SIG-M5 treated with dmso at 0.1 percent for 504 hours (cell line): ENCODE measurements around the gene TBL1Y.
"Not testable (repeated sequence)": the region's sequence is repeated elsewhere in the genome, so short reads cannot be mapped to it uniquely, and the experiment has no call there.

Experiments used
- DNase-seq: peaks from one replicate; lab custom pipeline; 2025; ENCODE audit not compliant: unreplicated experiment; lab: John Stamatoyannopoulos, UW

Gene TBL1Y

DNA sequence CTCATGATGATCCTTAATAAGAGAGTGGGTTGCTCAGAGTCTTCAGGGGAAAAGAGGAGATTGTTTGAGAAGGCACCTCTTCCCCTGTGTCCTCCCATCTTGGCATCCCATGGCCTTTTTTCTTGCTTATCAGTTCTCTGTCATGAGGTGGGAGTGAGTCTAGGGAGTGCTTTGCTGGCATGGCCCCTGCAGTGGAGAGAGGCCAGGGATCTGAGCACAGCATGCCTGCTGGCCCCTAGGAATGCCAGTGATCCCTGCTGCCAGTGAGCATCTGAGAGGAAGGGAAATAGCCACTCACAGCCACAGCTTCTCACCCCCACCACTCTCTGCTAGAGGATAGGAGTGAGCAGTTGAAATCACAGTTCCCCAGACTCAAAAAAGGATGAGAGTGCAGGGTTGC, 168.2 kb downstream of the TBL1Y start:
- no peak for DNase-seq

GRCh38 chrY:7080548-7080947, 170.1 kb downstream of the TBL1Y start:
- DNase-seq, result not testable (repeated sequence)

DNA sequence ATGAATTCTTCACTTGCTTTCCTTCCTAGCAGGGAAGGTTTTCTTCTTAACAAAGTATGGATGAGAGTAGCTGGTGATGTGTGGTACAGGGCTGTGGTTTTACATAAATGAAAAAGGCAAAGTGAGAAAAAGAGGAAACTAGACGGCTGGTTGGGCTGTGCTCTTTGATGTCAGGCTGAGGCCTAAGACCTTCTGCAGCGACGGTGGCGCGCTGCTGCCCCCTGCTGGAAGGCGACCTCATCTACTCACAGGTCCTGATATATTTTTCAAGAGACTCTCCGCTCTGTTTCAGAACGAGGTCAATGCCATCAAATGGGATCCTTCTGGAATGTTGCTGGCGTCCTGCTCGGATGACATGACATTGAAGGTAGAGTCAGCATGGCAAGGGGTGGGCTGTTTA, 175.1 kb downstream of the TBL1Y start:
- no peak for DNase-seq

DNA sequence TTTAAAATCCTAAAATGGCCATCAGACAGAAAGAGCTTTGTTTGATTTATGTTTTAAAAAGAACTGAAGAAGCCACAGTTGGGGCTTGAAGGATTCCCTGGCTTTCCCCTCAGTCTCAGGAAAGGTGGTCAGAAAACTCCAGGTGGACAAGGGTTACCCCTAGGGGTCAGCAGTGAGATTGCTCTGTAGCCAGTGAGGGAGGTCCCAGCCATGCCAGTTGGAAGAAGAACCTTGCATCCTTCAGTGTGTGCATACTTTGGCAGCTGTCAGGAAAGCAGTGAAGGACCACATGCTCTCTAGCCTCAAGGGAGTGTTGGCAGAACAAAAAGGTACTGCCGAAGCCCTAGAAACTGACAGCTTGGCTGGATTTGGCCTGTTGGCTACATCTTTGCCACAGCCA, 182.3 kb downstream of the TBL1Y start:
- DNase-seq, result no peak

GRCh38 chrY:7094365-7094764, 183.9 kb downstream of the TBL1Y start:
- no peak for DNase-seq

DNA sequence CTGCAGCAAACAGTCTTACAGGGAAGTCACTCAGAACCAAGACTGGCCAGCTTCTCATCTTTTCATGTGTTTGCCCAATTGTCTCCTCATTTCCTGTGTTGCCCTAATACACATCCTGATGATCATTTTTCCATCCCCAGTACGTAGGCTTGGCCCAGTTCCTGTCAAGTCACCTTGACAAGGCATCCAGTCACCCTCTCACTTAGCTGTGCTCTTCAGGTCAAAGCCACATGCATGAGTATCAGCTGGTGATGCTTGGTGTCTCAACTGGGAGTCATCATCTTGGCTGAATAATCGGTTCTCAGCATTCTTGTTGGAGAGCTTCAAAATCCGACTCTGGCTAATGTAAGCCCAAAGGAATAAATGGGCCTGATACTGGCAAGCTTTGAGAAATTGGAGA, 186.5 kb downstream of the TBL1Y start:
- no peak for DNase-seq

DNA sequence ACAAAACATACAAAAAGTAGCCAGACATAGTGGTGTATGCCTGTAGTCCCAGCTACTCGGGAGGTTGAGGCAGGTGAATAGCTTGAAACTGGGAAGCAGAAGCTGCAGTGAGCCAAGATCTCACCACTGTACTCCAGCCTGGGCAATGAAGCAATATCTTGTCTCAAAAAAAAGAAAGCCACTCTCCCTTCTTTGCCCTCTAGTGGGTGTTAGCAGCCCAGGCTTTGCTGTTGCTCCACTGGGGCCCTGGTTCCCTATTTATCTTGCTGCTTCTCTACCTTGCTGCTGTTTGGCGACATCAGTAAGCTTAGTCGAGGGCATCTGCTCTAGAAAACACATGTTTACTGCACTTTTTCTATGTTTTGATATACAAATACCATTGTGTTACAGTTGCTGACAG, 189.2 kb downstream of the TBL1Y start:
- DNase-seq, result no peak

DNA sequence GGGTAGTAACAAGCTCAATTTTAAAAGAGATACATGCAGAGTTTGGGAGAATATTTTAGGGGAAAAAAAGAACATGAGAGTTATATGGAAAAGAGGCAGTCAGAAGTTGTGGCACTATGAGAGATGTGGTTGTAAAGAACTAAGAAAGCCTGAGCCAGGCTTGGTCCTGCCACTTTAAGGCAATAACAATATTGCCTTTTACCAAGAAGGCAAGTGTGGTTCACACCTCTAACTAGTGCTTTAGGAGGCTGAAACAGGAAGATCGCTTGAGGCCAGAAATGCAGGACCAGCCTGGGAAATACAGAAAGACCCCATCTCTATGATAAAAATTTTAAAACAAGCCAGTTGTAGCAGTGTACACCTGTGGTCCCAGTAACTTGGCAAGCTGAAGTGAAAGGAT, 192.2 kb downstream of the TBL1Y start:
- no peak for DNase-seq

DNA sequence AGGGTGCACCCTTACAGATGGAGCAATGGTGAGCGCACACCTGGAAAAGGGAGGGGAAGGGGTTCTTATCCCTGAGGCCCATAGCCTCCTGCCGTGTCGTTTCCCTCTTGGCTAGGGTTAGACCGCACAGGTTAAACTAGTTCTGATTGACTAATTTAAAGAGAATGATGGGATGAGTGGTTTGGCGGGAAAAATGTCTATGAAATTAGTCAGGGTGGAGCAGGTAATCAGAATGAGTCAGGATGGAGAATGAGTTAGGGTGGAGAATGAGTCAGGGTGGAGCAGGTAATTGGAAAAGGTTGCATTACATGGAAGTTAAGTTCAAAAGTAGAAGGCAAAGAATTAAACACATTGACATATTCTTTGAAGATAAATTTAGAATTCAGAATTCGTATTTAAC, 196.7 kb downstream of the TBL1Y start:
- DNase-seq, result no peak

DNA sequence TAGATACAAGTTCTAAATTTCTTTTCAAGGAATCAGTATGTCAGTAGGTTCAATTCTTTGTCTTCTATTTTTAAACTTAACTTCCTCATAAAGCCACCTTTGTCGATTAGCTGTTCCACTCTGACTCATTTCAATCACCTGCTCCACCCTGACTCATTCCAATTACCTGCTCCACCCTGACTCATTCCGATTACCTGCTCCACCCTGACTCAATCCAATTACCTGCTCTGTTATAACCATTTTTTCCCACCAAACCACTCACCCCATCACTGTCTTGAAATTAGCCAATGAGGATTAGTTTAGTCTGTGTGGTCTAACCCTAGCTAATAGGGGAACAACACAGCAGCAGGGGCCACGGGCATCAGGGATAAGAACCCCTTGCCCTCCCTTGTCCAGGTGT, 199.6 kb downstream of the TBL1Y start:
- no peak for DNase-seq

GRCh38 chrY:7115871-7116270, 205.4 kb downstream of the TBL1Y start:
- DNase-seq, result no peak

DNA sequence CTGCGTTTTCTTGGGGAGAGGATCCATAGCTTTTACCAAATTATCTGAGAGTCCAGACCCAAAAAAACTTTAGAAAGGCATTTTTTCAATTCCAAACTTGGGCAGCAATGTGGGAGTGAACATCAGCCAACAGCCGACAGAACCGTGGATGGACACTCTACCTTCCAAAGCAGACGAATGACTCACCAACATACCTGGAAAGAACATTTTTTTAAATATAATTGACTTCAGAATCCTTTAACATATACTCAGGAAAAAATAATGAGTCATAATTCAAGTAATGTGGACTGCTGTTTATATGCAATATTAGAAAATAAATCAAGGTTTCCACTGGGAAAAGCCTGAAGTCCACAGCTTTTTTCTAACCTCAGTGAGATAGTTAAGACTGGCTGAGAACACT, 211.7 kb downstream of the TBL1Y start:
- no peak for DNase-seq

- DNase-seq, result no peak
These were observed 214.9 kb downstream of the TBL1Y start for GRCh38 chrY:7125136-7126056.

- no peak for DNase-seq
These were observed 217.7 kb downstream of the TBL1Y start for GRCh38 chrY:7128211-7128610.
